GM12873 (cell line): ENCODE measurements around the gene PDGFC.

Experiments used
- TF ChIP-seq, protein P1 (sequence below): IDR thresholded peaks from 2 replicates; pipeline ENCODE4 v1.5.1; 2012; ENCODE audit warnings: low read depth, mild to moderate bottlenecking, moderate library complexity, low read length, control low read depth; ENCODE audit not compliant: insufficient read depth; ENCODE audit errors: missing control alignments

The PDGFC gene

DNA sequence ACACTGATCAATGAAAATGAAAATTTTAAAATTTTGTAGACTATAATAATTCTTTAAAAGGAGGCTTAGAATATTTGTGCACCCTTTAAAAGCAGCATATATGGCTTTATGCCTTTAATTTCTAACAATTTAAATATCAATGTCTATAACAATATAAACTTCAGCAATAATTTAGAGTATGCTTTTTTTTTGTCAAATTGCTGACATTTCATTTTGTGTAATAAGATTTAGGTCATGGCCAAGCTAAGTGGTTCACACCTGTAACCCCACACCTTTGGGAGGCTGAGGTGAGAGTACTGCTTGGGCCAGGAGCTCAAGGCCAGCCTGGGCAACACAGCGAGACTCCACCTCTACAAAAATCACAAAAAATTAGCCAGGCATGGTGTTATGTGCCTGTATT lies 86.2 kb downstream of the PDGFC start:
- TF ChIP-seq, protein P1, sequence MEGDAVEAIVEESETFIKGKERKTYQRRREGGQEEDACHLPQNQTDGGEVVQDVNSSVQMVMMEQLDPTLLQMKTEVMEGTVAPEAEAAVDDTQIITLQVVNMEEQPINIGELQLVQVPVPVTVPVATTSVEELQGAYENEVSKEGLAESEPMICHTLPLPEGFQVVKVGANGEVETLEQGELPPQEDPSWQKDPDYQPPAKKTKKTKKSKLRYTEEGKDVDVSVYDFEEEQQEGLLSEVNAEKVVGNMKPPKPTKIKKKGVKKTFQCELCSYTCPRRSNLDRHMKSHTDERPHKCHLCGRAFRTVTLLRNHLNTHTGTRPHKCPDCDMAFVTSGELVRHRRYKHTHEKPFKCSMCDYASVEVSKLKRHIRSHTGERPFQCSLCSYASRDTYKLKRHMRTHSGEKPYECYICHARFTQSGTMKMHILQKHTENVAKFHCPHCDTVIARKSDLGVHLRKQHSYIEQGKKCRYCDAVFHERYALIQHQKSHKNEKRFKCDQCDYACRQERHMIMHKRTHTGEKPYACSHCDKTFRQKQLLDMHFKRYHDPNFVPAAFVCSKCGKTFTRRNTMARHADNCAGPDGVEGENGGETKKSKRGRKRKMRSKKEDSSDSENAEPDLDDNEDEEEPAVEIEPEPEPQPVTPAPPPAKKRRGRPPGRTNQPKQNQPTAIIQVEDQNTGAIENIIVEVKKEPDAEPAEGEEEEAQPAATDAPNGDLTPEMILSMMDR, result no peak

- TF ChIP-seq, protein P1, result no peak
Measured at GRCh38 chr4:156884183-156884582, 87.4 kb downstream of the PDGFC start.

DNA sequence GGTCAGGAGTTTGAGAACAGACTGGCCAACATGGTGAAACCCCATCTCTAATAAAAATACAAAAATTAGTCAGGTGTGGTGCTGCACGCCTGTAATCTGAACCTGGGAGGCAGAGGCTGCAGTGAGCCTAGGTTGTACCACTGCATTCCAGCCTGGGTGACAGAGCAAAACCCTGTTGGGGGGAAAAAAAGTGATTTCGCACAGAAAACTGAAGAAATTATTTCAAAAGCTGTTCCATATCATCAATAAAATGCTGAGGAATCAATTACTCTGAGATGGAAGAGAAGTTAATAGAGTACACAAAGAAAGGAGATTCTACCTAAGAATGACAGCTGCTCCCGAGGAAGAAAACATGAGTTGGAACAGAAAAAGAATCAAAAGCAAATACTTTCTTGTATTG lies 95.9 kb downstream of the PDGFC start:
- TF ChIP-seq, protein P1, result no peak

DNA sequence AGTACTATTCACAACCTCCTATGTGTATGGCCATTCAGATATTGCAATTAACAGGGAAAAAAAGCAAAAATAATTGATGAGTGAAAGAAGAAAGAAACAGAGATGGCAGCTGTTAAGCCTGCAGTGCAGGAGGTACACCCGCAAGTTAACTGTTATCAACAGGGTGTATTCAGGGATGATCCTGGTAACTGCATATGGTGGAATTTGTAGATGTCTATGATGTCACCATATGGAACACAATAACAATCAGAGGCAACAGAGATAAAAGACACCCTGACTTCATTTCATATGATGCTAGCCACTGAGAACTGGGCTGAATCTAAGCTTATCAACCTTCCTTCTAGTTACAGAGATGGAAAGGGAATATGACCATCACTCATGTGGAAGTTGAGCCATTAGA lies 96.5 kb downstream of the PDGFC start:
- TF ChIP-seq, protein P1, result no peak

- TF ChIP-seq, protein P1, result no peak
Measured at GRCh38 chr4:156873799-156874198, 97.8 kb downstream of the PDGFC start.

DNA sequence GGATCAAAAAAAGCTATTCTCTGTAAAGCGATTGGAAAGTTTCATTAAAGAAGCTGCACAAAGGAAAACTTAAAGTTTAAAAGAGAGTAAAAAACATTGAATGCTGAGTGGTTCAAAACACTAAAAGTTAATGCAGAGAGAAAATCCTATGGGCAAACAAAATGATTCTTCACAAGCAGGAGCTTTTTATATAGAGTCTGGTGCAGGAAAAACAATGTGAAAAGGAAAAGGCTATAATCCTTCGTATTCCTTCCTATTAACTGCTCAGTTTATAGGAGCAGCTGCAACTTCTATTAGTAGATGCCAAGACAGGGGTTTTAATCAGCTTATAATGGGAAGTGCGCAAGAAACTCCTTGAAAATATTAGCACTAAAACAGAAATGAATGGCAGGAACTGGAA lies 100.7 kb downstream of the PDGFC start:
- TF ChIP-seq, protein P1, result no peak

DNA sequence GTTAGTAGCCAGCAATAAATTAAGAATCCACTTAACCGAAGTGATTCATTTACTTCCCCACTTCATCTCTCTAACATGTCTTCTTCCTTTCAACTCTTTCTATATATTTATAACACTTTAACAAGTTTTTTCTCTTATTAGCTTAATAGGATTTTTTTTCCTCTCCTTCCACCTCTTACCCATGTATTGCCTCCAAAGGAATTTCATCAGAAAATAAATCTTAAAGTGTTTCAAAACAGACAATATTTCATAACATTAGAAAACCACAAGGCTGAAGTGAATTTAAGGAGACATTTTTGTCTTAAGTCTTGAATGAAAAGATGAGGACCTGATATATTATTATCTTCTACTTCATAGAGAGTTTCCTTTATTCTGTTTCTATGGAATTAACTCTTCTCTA lies 101.5 kb downstream of the PDGFC start:
- TF ChIP-seq, protein P1, result no peak
